T-helper 22 cell (primary cell): ENCODE data around the gene DYNC2I2.

Experiments
- DNase-seq: peaks from one replicate; pipeline ENCODE4 v3.0.0-alpha.2; 2020; ENCODE audit warnings: low read depth

The DYNC2I2 gene

DNA sequence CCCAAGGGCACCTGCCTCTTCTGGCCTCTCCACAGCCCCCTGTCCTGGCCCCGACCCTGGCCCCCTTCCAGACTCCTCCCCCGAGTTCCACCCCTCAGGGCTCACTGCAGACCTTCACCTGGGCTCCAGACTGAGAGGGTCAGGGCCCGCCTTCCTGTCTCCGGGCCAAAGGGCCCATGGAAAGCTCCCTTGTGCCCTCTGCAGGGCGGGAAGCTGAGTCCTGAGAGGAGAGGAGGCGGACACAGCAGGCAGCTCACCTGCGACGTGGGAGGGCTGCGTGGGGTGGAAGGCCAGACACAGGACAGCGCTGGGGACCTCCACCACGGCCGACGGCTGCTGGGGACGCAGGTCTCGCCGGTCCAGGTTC, 20.6 kb downstream of the DYNC2I2 start:
- no peak for DNase-seq

- DNase-seq, result no peak
These were observed 21.2 kb downstream of the DYNC2I2 start for GRCh38 chr9:128635266-128636023.

- DNase-seq, result no peak
These were observed 21.9 kb downstream of the DYNC2I2 start for GRCh38 chr9:128634651-128635262.

DNA sequence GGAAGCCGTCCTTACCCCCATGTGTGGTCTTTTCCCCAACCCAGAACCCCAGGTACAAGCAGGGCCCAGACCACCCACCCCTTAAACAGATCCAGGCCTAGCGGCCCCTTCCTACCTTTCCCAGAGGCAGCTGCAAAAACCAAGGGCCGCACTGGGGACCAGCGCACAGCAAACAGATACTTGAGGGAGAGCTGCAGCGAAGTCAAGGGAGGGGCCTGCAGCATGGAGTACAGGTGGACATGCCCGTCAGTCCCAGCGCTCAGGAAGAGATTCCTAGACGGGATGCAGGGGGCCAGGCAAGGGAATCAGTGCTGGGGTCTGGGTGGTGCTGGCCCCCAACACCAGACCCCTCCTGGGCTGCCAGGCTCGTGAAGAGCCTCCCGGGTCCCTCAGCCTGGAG, 22.5 kb downstream of the DYNC2I2 start:
- no peak for DNase-seq

DNA sequence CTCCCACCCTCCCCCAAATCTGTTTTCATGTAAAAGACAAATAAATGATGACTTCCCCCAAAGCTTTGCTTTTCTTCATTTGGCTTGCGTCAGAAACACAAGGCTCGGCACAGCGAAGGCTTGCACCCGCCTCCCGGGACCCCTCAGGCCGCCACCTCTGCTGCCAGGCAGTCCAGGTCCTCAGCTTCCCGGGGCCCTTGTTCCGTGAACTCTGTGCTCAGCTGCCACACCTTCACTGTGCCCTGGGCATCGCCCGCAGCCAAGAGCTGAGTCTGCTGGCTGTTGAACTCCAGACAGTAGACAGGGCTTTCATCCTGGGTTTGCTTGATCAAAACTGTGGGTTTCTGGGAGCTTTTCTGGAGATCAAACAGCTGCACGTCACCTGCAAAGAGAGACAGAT, 23.0 kb downstream of the DYNC2I2 start:
- DNase-seq, result no peak

- DNase-seq, result no peak
These were observed 23.6 kb downstream of the DYNC2I2 start for GRCh38 chr9:128633057-128633456.

GRCh38 chr9:128632486-128632885, 24.2 kb downstream of the DYNC2I2 start:
- DNase-seq, result no peak

DNA sequence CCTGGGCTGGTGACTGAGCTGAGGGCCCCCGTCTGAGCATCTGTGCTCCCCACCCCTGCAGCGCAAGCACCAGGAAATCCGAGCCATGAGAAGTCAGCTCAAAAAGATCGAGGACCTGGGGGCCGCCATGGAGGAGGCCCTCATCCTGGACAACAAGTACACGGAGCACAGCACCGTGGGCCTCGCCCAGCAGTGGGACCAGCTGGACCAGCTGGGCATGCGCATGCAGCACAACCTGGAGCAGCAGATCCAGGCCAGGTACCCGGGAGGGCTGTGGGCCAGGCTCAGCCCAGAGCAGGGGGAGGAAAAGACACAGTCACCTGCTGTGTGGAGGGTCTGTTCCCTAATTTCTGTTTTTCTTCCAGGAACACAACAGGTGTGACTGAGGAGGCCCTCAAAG, 24.6 kb downstream of the DYNC2I2 start:
- DNase-seq, result no peak

GRCh38 chr9:128631636-128632035, 25.0 kb downstream of the DYNC2I2 start:
- no peak for DNase-seq

GRCh38 chr9:128629852-128630545, 26.6 kb downstream of the DYNC2I2 start:
- DNase-seq, result no peak

DNA sequence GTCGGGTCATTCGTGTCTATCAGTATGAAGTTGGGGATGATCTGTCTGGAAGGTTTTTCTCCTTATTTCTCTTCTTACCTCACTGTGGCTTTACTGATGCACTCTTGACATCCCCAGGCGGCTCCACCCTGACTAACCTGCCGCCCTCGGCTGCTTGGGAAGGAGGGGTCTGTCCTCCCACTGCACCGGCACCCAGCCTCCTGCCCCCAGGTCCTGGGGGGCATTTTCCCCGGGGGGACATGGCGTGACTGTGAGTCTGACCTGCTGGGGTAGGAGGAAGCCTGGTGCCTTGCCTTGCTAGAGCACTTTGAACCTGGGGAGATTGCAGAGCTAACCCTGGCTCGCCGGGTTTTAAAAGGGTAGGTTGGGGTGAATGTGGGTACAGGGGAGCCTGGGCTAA, 27.5 kb downstream of the DYNC2I2 start:
- no peak for DNase-seq

- DNase-seq, result no peak
These were observed 28.1 kb downstream of the DYNC2I2 start for GRCh38 chr9:128628471-128629048.

DNA sequence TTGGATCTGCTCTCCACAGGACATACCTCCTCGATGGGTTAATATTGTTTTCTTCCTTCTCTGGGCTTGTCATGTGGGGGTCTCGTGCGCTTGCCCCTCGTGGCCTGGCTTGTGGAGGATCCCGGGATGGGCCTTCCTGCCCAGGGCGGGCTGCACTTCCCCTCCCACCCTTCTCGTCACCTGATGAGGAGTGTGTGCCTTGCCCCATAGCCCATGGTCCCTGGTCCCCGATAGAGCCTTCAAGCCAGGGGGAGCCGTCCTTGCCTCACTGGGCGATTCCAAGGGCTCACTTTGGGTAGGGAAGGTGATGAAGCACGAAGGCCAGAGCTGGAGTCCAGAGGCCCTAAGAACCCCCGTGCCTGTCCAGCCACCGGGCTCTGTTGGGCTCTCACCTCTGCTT, 28.7 kb downstream of the DYNC2I2 start:
- no peak for DNase-seq

DNA sequence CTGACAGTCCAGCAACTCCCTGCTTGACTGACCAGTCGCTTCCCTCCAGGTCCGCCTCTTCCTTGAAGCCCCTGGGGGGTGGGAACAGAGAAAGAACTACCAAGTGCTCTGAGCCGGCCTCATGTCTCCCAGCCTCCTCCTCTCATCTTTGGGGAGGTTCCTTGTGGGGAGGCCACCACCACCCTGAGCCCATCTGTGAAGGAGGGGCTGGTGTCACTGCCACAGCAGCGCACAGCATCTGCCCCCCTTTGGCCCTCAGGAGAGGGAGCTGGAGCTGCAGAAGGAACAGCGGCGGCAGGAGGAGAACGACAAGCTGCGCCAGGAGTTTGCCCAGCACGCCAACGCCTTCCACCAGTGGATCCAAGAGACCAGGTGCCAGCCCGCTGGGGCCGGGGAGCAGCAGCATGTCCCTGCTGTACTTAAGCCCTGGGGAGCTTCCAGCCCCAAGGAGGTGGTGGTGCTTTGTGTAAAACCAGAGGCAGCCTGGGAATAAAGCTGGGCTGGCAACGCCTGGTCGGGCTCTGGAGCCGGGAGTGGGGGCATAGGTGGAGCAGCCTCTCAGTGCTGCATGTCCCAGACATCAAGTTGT, 29.4 kb downstream of the DYNC2I2 start:
- no peak for DNase-seq

DNA sequence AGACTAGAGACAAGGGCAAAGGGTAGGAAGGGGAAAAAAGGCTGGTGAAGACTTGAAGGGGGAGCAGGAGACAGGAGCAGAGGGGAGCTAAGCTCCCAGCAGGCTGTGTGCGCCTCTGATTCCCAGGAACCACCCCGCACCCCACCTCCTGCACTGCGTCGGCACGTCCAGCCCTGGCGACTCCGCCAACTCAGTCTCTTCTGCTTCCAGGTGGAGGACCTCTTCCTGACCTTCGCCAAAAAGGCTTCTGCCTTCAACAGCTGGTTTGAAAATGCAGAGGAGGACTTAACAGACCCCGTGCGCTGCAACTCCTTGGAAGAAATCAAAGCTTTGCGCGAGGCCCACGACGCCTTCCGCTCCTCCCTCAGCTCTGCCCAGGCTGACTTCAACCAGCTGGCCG, 30.5 kb downstream of the DYNC2I2 start:
- no peak for DNase-seq

GRCh38 chr9:128625391-128626146, 31.1 kb downstream of the DYNC2I2 start:
- no peak for DNase-seq

DNA sequence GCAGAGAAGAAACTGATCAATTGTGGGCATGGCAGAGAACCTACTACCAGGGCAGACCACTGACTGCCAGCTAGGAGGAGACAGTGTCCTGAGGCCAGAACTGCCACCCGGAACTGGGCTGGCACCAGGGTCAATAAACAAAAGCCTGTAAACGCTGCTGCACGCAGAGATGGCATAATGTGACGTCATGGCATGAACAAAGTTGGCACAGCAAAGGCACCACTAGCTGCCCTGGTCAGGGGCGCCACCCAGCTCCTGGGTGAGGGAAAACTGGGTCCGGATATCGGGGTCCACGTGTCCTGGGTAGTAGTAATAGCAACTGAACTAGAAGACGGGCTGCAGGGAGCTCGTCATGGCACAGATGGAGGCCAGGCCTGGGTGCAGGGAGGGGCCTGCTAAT, 32.1 kb downstream of the DYNC2I2 start:
- no peak for DNase-seq

DNA sequence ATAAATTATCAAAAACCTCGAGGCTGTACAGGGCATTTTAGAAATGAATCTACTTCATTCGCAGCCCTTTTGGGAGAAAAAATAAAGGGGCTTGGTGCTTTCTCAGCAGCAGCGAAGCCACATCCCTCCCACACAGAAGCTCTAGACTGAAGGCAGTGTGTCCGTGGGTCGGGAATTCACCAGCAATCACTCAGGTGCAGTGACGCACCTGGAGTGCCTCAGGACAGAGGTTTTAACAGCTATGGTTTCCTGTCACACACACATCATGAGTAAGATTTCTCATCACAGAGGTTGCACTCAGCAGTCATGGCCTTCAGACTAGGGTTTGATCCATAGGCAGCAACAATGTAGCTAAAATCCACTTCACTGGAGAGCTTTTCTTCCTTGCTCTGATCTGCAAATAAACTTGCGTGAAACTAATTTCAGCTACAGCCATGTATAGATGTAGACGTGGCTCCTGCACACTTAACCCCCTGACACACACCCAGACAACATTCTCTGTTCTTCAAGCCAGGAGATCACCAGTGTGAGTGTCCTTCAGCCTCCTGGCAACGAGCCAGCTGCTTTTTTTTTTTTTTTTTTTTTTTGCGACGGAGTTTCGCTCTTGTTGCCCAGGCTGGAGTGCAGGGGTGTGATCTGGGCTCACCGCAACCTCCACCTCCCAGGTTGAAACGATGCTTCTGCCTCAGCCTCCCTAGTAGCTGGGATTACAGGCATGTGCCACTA, 34.8 kb downstream of the DYNC2I2 start:
- no peak for DNase-seq

DNA sequence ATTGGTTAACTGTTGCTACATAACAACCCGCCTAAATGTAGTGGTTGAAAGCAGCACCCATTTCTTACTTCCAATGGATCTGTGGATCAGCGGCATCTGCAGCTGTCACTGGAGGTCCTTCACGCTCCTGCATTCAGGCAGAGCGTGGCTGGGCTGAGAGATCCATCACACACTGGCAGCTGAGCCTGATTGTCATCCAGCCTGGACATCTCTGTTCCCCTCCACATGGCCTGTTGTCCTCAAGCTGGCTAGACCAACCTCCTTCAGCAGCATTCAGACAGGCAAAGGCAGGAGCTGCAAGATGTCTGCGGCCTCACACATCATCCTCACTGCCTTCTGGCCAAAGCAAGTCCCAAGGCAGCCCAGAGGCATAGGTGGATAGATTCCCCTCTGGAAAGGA, 36.9 kb downstream of the DYNC2I2 start:
- no peak for DNase-seq

GRCh38 chr9:128619127-128619526, 37.5 kb downstream of the DYNC2I2 start:
- no peak for DNase-seq

DNA sequence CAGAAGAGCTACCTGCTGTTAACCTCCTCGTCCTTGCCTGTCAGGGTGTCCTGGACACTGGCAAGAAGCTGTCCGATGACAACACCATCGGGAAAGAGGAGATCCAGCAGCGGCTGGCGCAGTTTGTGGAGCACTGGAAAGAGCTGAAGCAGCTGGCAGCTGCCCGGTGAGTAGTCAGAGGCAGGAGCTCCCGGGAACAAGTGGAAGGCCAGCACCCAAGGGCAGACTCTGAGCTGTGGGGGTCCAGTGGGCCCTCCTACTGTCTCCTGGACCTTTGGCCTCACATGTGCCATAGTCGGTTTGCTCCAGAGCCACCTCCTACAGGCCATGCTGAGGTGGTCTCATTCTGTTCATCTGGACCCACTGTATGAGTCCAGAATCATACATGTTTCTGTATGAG, 38.7 kb downstream of the DYNC2I2 start:
- DNase-seq, result no peak
